ENCODE measurements around the gene FN1. TPM values are rescaled to one million over a fixed set of nuclear protein-coding genes. Genes with fewer than 3 reads are reported as not detected.

The FN1 gene
- total RNA-seq, 2 donors from 2014 or later, result 115 to 315 TPM

DNA sequence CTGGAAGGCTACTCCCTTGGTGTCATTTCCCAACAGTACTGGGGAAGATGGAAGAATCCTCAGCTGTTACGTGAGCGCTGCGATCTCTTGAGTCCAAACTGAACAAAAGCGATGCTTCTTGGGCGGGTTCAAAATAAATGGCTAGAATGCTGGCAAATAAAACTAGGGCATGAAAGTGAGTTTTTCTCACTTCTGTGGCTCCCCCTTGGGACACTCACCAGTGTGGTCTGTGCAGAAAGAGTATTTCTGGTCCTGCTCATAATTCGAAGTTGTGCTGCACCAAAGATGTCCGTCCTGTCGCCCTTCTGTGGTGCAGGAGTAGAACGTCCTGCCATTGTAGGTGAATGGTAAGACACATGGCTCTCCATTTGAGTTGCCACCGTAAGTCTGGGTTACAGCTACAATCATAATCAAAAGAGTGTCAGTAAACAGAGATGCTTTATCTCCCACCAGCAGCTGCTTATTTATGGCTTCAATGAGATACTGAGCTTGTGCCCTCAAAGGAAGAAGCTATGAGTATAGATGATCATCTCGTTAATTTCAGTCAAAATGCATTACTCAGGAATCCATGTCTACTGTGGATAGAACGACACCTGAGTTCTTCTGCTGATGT, 11.8 kb downstream of the FN1 start:
- Histone ChIP-seq H3K4me3 (no peak overlapping the region), H3K27ac (no peak overlapping the region), H3K9ac (ENCODE audit: low read depth in 2 of 2, low read length in 2 of 2) (no peak overlapping the region), H3K36me3 (no peaks in the 10 kb centered on the region), H3K9me3 (no peaks in the 10 kb centered on the region), H3K27me3 (no peaks in the 10 kb centered on the region), H3K4me1 (no peaks in the 10 kb centered on the region)
- intact Hi-C loops (cut with DNase I), result loop anchor here (5.0 kb wide), 1 partner anchor 47 kb away; no protein-coding TSS in a partner anchor
- DNase-seq, result no peak
- no peak for TF ChIP-seq CTCF (IDR thresholded peaks at IDR 0.05)

GRCh38 chr2:215423234-215423633, 12.6 kb downstream of the FN1 start:
- TF ChIP-seq CTCF (IDR thresholded peaks at IDR 0.05), result no peak
- no peaks in the 10 kb centered on the region for H3K27me3 ChIP-seq

DNA sequence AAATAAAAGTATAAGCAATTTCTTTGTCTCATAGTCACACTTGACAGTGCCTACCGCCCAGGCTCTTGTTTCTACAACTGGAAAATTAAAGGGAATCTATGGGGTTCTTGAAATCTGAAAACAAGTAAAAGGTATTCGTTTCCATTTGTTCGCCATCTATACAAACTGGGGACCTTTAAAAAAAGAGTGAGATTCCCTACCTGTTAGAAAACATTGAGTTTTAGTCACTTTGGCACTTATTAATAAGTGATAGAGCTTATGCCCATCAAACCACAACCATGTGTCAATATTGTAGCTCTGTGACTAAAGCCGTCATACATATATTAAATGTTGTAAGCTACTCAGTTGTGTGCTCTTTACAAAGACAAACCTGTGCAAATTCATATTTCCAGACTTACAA, 13.2 kb downstream of the FN1 start:
- no peak overlapping the region for H3K9ac ChIP-seq (ENCODE audit: low read depth in 2 of 2, low read length in 2 of 2)
- TF ChIP-seq CTCF (IDR thresholded peaks at IDR 0.05), result no peak
- intact Hi-C loops (cut with DNase I), result loop anchor here (5.0 kb wide), 1 partner anchor 45 kb away; no protein-coding TSS in a partner anchor
- no peaks in the 10 kb centered on the region for H3K36me3 ChIP-seq
- H3K27ac ChIP-seq, result no peak overlapping the region
- no peaks in the 10 kb centered on the region for H3K4me1 ChIP-seq
- no peaks in the 10 kb centered on the region for H3K27me3 ChIP-seq
- no peak for DNase-seq
- no peak overlapping the region for H3K4me3 ChIP-seq
- no peaks in the 10 kb centered on the region for H3K9me3 ChIP-seq

More at GRCh38 chr2:215423234-215423633, 12.6 kb downstream of the FN1 start:
- intact Hi-C loops (cut with DNase I), result loop anchor here (5.0 kb wide), 1 partner anchor 46 kb away; no protein-coding TSS in a partner anchor
- H3K9me3 ChIP-seq, result no peaks in the 10 kb centered on the region
- H3K4me1 ChIP-seq, result no peaks in the 10 kb centered on the region
- DNase-seq, result no peak
- H3K4me3 ChIP-seq, result no peak overlapping the region
- no peak overlapping the region for H3K9ac ChIP-seq (ENCODE audit: low read depth in 2 of 2, low read length in 2 of 2)
- no peak overlapping the region for H3K27ac ChIP-seq
- H3K36me3 ChIP-seq, result no peaks in the 10 kb centered on the region

GRCh38 chr2:215421859-215422461, 13.9 kb downstream of the FN1 start:
- no peaks in the 10 kb centered on the region for H3K9me3 ChIP-seq
- intact Hi-C loops (cut with DNase I), result loop anchor here (5.0 kb wide), 1 partner anchor 45 kb away; no protein-coding TSS in a partner anchor
- TF ChIP-seq CTCF (IDR thresholded peaks at IDR 0.05), result no peak

DNA sequence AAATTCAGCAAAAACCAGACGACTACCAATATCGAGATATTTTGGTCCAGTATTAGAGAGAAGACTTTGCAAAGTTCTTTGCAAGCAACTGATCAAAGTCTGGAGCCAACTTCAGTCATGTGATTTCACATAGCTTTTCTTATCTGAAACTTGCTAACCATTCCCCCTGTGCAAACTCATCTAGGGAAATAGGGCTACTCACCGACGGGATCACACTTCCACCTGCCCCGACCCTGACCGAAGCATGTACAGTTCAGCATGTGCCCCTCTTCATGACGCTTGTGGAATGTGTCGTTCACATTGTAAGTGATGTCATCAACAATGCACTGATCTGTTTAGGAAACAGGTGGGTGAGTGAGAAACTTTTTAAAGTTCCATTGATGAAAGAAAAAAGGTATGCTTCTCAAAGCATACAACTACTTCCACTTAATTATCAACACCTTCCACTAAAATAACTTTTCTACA, 15.4 kb downstream of the FN1 start:
- Histone ChIP-seq H3K27me3 (no peaks in the 10 kb centered on the region), H3K9me3 (no peaks in the 10 kb centered on the region), H3K27ac (no peak overlapping the region), H3K4me1 (no peaks in the 10 kb centered on the region), H3K4me3 (no peak overlapping the region), H3K36me3 (no peaks in the 10 kb centered on the region), H3K9ac (ENCODE audit: low read depth in 2 of 2, low read length in 2 of 2) (no peak overlapping the region)
- DNase-seq, result no peak
- no peak for TF ChIP-seq CTCF (IDR thresholded peaks at IDR 0.05)
- intact Hi-C loops (cut with DNase I), result loop anchor here (5.0 kb wide), 1 partner anchor 43 kb away; no protein-coding TSS in a partner anchor

More at GRCh38 chr2:215421859-215422461, 13.9 kb downstream of the FN1 start:
- Histone ChIP-seq H3K36me3 (no peaks in the 10 kb centered on the region), H3K27me3 (no peaks in the 10 kb centered on the region), H3K9ac (ENCODE audit: low read depth in 2 of 2, low read length in 2 of 2) (no peak overlapping the region), H3K4me1 (no peaks in the 10 kb centered on the region), H3K4me3 (no peak overlapping the region), H3K27ac (no peak overlapping the region)
- no peak for DNase-seq
